SK-N-SH (cell line): ENCODE results near the gene BBOX1. TPM values are rescaled to one million over a fixed set of nuclear protein-coding genes. Genes with fewer than 3 reads are reported as not detected.
A peak's percentile ranks its signal among the peaks of the same experiment; 100 is the strongest.

Experiments
- CTCF ChIA-PET: fragments of 300-600, 350-600 bp; formaldehyde crosslinking; extraction: SDS; loops from one replicate; lab custom pipeline; 2021; lab: Yijun Ruan, JAX
- POLR2A ChIA-PET: fragments of 350-600 bp; sonication (Branson Sonifier 250); formaldehyde crosslinking; extraction: SDS; loops from one replicate; lab custom pipeline; 2020; ENCODE audit warnings: antibody characterized with exemption, inconsistent platforms; lab: Yijun Ruan, JAX
- DNase-seq: peaks from one replicate; pipeline ENCODE4 v3.0.0; 2012
- H2AFZ ChIP-seq: fragments of 200-600 bp; sonication (generic); 2 replicates; pipeline ENCODE4 v1.8.1; 2016; ENCODE audit warnings: antibody characterized with exemption, mild to moderate bottlenecking, low read depth
- H3F3A ChIP-seq: fragments of 200-600 bp; sonication (generic); replicated peaks from 2 replicates; pipeline ENCODE3; 2016; ENCODE audit warnings: antibody characterized with exemption, mild to moderate bottlenecking; ENCODE audit not compliant: insufficient read depth
- H3K27ac ChIP-seq, 2 experiments: fragments of 200-500 bp in 1 of 2; fragments of 200-600 bp in 1 of 2; sonication (Bioruptor generic) in 1 of 2; sonication (generic), shearing (Covaris generic) in 1 of 2; 2 replicates each; pipeline versions ENCODE4 v1.5.1 to v1.6.1; 2014 to 2016; ENCODE audit warnings: low read depth in 2 of 2, inconsistent platforms in 1 of 2, low read length in 1 of 2, mild to moderate bottlenecking in 1 of 2, mixed read lengths in 1 of 2
- H3K27me3 ChIP-seq: fragments of 200-600 bp; sonication (generic), shearing (Covaris generic); 2 replicates; pipeline ENCODE4 v1.6.1; 2016; ENCODE audit warnings: mixed run types; ENCODE audit not compliant: insufficient read depth
- H3K36me3 ChIP-seq, 2 experiments: fragments of 200-500 bp in 1 of 2; fragments of 200-600 bp in 1 of 2; sonication (Bioruptor generic) in 1 of 2; sonication (generic) in 1 of 2; replicated peaks in 1 of 2; 2 replicates each; pipeline versions ENCODE3 to v1.5.1; 2014 to 2016; ENCODE audit warnings: low read length in 1 of 2, mild to moderate bottlenecking in 1 of 2; ENCODE audit not compliant: insufficient read depth in 2 of 2, control insufficient read depth in 1 of 2
- H3K4me1 ChIP-seq, 2 experiments: fragments of 200-500 bp in 1 of 2; fragments of 200-600 bp in 1 of 2; sonication (Bioruptor generic) in 1 of 2; sonication (generic), shearing (Covaris generic) in 1 of 2; 2 replicates each; pipeline versions ENCODE4 v1.5.1 to v1.6.1; 2014 to 2016; ENCODE audit warnings: low read depth in 1 of 2, low read length in 1 of 2, mixed run types in 1 of 2; ENCODE audit not compliant: insufficient read depth in 2 of 2, control insufficient read depth in 1 of 2
- H3K4me2 ChIP-seq: fragments of 200-600 bp; sonication (generic), shearing (Covaris generic); 2 replicates; pipeline ENCODE4 v1.6.1; 2017; ENCODE audit warnings: mixed run types
- H3K4me3 ChIP-seq, 2 experiments: fragments of 200-500 bp in 1 of 2; fragments of 200-600 bp in 1 of 2; sonication (Bioruptor generic) in 1 of 2; sonication (generic), shearing (Covaris generic) in 1 of 2; 2 replicates each; pipeline versions ENCODE4 v1.5.1 to v1.8.1; 2014 to 2016; ENCODE audit warnings: low read depth in 2 of 2, inconsistent platforms in 1 of 2, low read length in 1 of 2, mild to moderate bottlenecking in 1 of 2, mixed read lengths in 1 of 2, moderate library complexity in 1 of 2
- H3K79me2 ChIP-seq: fragments of 200-600 bp; sonication (generic); 2 replicates; pipeline ENCODE4 v1.8.1; 2017; ENCODE audit warnings: mild to moderate bottlenecking; ENCODE audit not compliant: insufficient read depth
- H3K9ac ChIP-seq: fragments of 200-600 bp; sonication (generic); 2 replicates; pipeline ENCODE4 v1.6.1; 2017; ENCODE audit warnings: mixed run types
- H3K9me2 ChIP-seq: fragments of 200-600 bp; sonication (generic); 2 replicates; pipeline ENCODE4 v1.6.1; 2017; ENCODE audit warnings: mixed run types
- H3K9me3 ChIP-seq: fragments of 200-600 bp; sonication (generic); 2 replicates; pipeline ENCODE4 v1.6.1; 2017; ENCODE audit warnings: mixed run types, mild to moderate bottlenecking, moderate library complexity
- H4K20me1 ChIP-seq: fragments of 200-600 bp; sonication (generic); 2 replicates; pipeline ENCODE4 v1.6.1; 2017; ENCODE audit warnings: mild to moderate bottlenecking, mixed run types; ENCODE audit not compliant: insufficient read depth
- ELF1 ChIP-seq: IDR thresholded peaks from 2 replicates; pipeline ENCODE4 v1.4.0; 2012
- EP300 ChIP-seq, 2 experiments: IDR thresholded peaks; 2 replicates each; pipeline versions ENCODE4 v1.4.0 to v1.6.1; 2012; ENCODE audit warnings: borderline replicate concordance in 1 of 2, low read depth in 1 of 2, low read length in 1 of 2
- EZH2phosphoT487 ChIP-seq: fragments of 200-600 bp; sonication (generic); IDR thresholded peaks from 2 replicates; pipeline ENCODE4 v1.6.1; 2017; ENCODE audit warnings: low read depth, mixed run types, mild to moderate bottlenecking, antibody characterized with exemption, moderate library complexity, borderline replicate concordance
- FOSL2 ChIP-seq: IDR thresholded peaks from 2 replicates; pipeline ENCODE4 v1.4.0; 2012; ENCODE audit warnings: low read depth, mild to moderate bottlenecking, moderate library complexity, borderline replicate concordance
- FOXM1 ChIP-seq: IDR thresholded peaks from 2 replicates; pipeline ENCODE4 v1.4.0; 2012; ENCODE audit warnings: low read depth, mild to moderate bottlenecking
- GATA2 ChIP-seq: sonication (generic); formaldehyde crosslinking; IDR thresholded peaks from 2 replicates; pipeline ENCODE4 v1.5.0; 2020; ENCODE audit warnings: mild to moderate bottlenecking, missing genetic modification reagents
- IRF3 ChIP-seq: fragments of 150-350 bp; IDR thresholded peaks from 2 replicates; pipeline ENCODE4 v1.6.1; 2016; ENCODE audit warnings: mild to moderate bottlenecking, low read depth, low read length
- MAX ChIP-seq: IDR thresholded peaks from 2 replicates; pipeline ENCODE4 v1.4.0; 2012; ENCODE audit warnings: low read depth
- NFIC ChIP-seq: IDR thresholded peaks from 2 replicates; pipeline ENCODE4 v1.4.0; 2012; ENCODE audit warnings: borderline replicate concordance
- NRF1 ChIP-seq: IDR thresholded peaks from 2 replicates; pipeline ENCODE4 v1.6.1; 2012; ENCODE audit warnings: low read depth, mild to moderate bottlenecking, low read length
- RCOR1 ChIP-seq: fragments of 150-350 bp; IDR thresholded peaks from 2 replicates; pipeline ENCODE4 v1.6.1; 2017; ENCODE audit warnings: antibody characterized with exemption, low read length
- SMC3 ChIP-seq: IDR thresholded peaks from 2 replicates; pipeline ENCODE4 v1.6.1; 2012; ENCODE audit warnings: low read depth, low read length, improper control_type of control experiment
- TAF1 ChIP-seq: IDR thresholded peaks from 2 replicates; pipeline ENCODE4 v1.6.1; 2012; ENCODE audit warnings: low read depth, mild to moderate bottlenecking, low read length, moderate library complexity, borderline replicate concordance
- TCF12 ChIP-seq: IDR thresholded peaks from 2 replicates; pipeline ENCODE4 v1.4.0; 2012
- TEAD4 ChIP-seq: IDR thresholded peaks from 2 replicates; pipeline ENCODE4 v1.4.0; 2012; ENCODE audit warnings: mild to moderate bottlenecking, borderline replicate concordance; ENCODE audit not compliant: insufficient read depth
- USF2 ChIP-seq: fragments of 150-350 bp; IDR thresholded peaks from 2 replicates; pipeline ENCODE4 v1.6.1; 2017; ENCODE audit warnings: antibody characterized with exemption, low read length, low read depth, borderline replicate concordance
- WGBS: methylation state at CpG from one replicate; pipeline ENCODE4 v1.1.6; 2017; ENCODE audit warnings: low lambda C conversion rate; 5-methylcytosine and 5-hydroxymethylcytosine counted together
- polyA plus RNA-seq, 3 experiments: library from polyadenylated mRNA; depleted of rRNA; stranded (reverse); fragments of >200 nt; gene quantifications; 2 replicates each; pipeline ENCODE4 v1.2.3, GENCODE V29; 2012
- TF ChIP-seq, protein P1 (sequence below): IDR thresholded peaks from 2 replicates; pipeline ENCODE4 v1.4.0; 2012; ENCODE audit warnings: low read depth, borderline replicate concordance
- TF ChIP-seq, protein P2 (sequence below): fragments of 200-600 bp; sonication (generic); IDR thresholded peaks from 2 replicates; pipeline ENCODE4 v1.6.1; 2017; ENCODE audit warnings: antibody characterized with exemption, mild to moderate bottlenecking, moderate library complexity

Gene BBOX1
- polyA plus RNA-seq, 1 of the 3 experiments (the other 2 are of a cell fraction) = 0.02 TPM

DNA sequence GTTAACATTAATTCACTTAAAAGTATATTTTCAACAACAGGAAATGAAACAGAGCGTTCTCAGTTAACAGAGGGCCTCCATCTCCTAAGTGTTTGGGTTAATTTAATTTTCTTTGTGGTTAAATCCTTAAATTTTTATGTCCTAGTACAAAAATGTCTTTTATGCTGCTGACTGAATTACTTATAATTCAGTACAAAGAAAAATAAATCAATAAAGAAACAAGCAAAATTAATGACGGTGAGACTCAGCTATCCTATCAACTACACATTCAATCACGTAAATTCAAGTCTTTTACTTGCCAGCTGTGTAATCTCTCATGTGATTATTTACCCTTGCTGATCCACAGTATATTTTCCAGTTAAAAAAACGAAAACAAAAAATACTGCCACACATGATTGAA, 81.4 kb downstream of the BBOX1 start:
- Histone ChIP-seq H3F3A (no peaks in the 10 kb centered on the region), H3K9me3 (no peaks in the 10 kb centered on the region), H3K79me2 (no peaks in the 10 kb centered on the region; the same call in 1 of the 2 replicates), H3K4me3 (no peak overlapping the region), H3K9ac (no peak overlapping the region), H3K27ac (no peak overlapping the region), H3K36me3 (no peaks in the 10 kb centered on the region), H3K27me3 (no peaks in the 10 kb centered on the region), H3K4me2 (no peak overlapping the region), H2AFZ (0 out of 2 replicates have a peak overlapping the region, but pooled peaks have one; percentile 38), H4K20me1 (no peaks in the 10 kb centered on the region), H3K4me1 (0 out of 4 replicates have a peak, but pooled peaks cover 0 to 5% of the 10 kb centered on the region in 2 experiments), H3K9me2 (no peaks in the 10 kb centered on the region)
- DNase-seq = no peak
- POLR2A ChIA-PET = no interaction called here
- TF ChIP-seq TEAD4 (no peak), FOSL2 (no peak), FOXM1 (no peak), GATA2 (CRISPR knock-in tag) (no peak), NRF1 (no peak), SMC3 (no peak), EP300 (IDR thresholded peaks at IDR 0.05; ENCODE audit: borderline replicate concordance in 1 of 2, low read depth in 1 of 2, low read length in 1 of 2) (no peak), RCOR1 (no peak), TAF1 (no peak), EZH2phosphoT487 (no peak), USF2 (no peak), NFIC (no peak), ELF1 (no peak), MAX (no peak), IRF3 (no peak), TCF12 (no peak)
- TF ChIP-seq, protein P1, sequence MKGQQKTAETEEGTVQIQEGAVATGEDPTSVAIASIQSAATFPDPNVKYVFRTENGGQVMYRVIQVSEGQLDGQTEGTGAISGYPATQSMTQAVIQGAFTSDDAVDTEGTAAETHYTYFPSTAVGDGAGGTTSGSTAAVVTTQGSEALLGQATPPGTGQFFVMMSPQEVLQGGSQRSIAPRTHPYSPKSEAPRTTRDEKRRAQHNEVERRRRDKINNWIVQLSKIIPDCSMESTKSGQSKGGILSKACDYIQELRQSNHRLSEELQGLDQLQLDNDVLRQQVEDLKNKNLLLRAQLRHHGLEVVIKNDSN = no peak
- TF ChIP-seq, protein P2, sequence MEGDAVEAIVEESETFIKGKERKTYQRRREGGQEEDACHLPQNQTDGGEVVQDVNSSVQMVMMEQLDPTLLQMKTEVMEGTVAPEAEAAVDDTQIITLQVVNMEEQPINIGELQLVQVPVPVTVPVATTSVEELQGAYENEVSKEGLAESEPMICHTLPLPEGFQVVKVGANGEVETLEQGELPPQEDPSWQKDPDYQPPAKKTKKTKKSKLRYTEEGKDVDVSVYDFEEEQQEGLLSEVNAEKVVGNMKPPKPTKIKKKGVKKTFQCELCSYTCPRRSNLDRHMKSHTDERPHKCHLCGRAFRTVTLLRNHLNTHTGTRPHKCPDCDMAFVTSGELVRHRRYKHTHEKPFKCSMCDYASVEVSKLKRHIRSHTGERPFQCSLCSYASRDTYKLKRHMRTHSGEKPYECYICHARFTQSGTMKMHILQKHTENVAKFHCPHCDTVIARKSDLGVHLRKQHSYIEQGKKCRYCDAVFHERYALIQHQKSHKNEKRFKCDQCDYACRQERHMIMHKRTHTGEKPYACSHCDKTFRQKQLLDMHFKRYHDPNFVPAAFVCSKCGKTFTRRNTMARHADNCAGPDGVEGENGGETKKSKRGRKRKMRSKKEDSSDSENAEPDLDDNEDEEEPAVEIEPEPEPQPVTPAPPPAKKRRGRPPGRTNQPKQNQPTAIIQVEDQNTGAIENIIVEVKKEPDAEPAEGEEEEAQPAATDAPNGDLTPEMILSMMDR = no peak
- CTCF ChIA-PET = interaction anchor here (0.8 to 1.4 kb wide), 2 partner anchors 10 to 18 kb away, joined by 3 to 4 read pairs; no protein-coding TSS in a partner anchor
- WGBS = 73% methylated on average over 4 of the region's 4 CpGs
